IMR-90 (cell line): ENCODE measurements around the gene ATRN. TPM values are rescaled to one million over a fixed set of nuclear protein-coding genes. Genes with fewer than 3 reads are reported as not detected.

ENCODE experiments used
- ATAC-seq: fragments of 200-7000 bp; cut with Tn5 transposase; 2 replicates; pipeline ENCODE4 v1.9.1; 2020; ENCODE audit warnings: low read depth, mild to moderate bottlenecking, moderate library complexity
- BruUV-seq: library from RNA; stranded (reverse); fragments of 400-500 nt; replicated peaks from 2 replicates; lab custom pipeline; 2021; lab: Mats Ljungman, UMichigan
- CTCF ChIA-PET: fragments of 300-600 bp; formaldehyde crosslinking; extraction: SDS; loops from one replicate; lab custom pipeline; 2021; ENCODE audit warnings: antibody characterized with exemption; lab: Yijun Ruan, JAX
- POLR2A ChIA-PET: fragments of 300-600 bp; sonication (Branson Sonifier 250); formaldehyde crosslinking; loops from one replicate; lab custom pipeline; 2022; ENCODE audit warnings: antibody characterized with exemption; ENCODE audit not compliant: unreplicated experiment; lab: Charles Lee
- DNase-seq: peaks from one replicate; pipeline ENCODE4 v3.0.0; 2013
- H2AFZ ChIP-seq: replicated peaks from 2 replicates; pipeline ENCODE3; 2013; ENCODE audit warnings: low read length, mild to moderate bottlenecking; ENCODE audit not compliant: poor library complexity
- H2AK5ac ChIP-seq: 2 replicates; pipeline ENCODE4 v1.6.1; 2013; ENCODE audit warnings: low read depth, low read length, inconsistent platforms
- H2AK9ac ChIP-seq: replicated peaks from 2 replicates; pipeline ENCODE3; 2013; ENCODE audit warnings: mild to moderate bottlenecking, low read depth, low read length, moderate library complexity; ENCODE audit not compliant: poor library complexity
- H2BK120ac ChIP-seq: 2 replicates; pipeline ENCODE4 v1.6.1; 2013; ENCODE audit warnings: low read depth, low read length, inconsistent platforms
- H2BK15ac ChIP-seq: 3 replicates; pipeline ENCODE4 v1.6.1; 2013; ENCODE audit warnings: low read depth, low read length, inconsistent platforms
- H2BK20ac ChIP-seq: 2 replicates; pipeline ENCODE4 v1.6.1; 2013; ENCODE audit warnings: low read depth, mild to moderate bottlenecking, inconsistent platforms, low read length, moderate library complexity
- H2BK5ac ChIP-seq: 2 replicates; pipeline ENCODE4 v1.6.1; 2013; ENCODE audit warnings: mild to moderate bottlenecking, low read depth, low read length, inconsistent platforms; ENCODE audit not compliant: poor library complexity, severe bottlenecking
- H3K14ac ChIP-seq: replicated peaks from 2 replicates; pipeline ENCODE4 v1.6.1; 2013; ENCODE audit warnings: low read depth, low read length, inconsistent platforms
- H3K18ac ChIP-seq: 2 replicates; pipeline ENCODE4 v1.6.1; 2013; ENCODE audit warnings: low read depth, low read length, control low read depth
- H3K23ac ChIP-seq: 2 replicates; pipeline ENCODE4 v1.6.1; 2013; ENCODE audit warnings: low read depth, low read length, inconsistent platforms
- H3K27ac ChIP-seq: 2 replicates; pipeline ENCODE4 v1.5.1; 2013; ENCODE audit warnings: mild to moderate bottlenecking, control low read depth, low read length; ENCODE audit not compliant: insufficient read depth
- H3K27me3 ChIP-seq: 2 replicates; pipeline ENCODE4 v1.6.1; 2013; ENCODE audit warnings: low read length; ENCODE audit not compliant: control insufficient read depth, insufficient read depth
- H3K36me3 ChIP-seq: 2 replicates; pipeline ENCODE4 v1.6.1; 2013; ENCODE audit warnings: low read length, mixed read lengths; ENCODE audit not compliant: control insufficient read depth, insufficient read depth
- H3K4ac ChIP-seq: 2 replicates; pipeline ENCODE4 v1.6.1; 2013; ENCODE audit warnings: low read depth, low read length, inconsistent platforms
- H3K4me1 ChIP-seq: 2 replicates; pipeline ENCODE4 v1.6.1; 2013; ENCODE audit warnings: low read length, mixed read lengths; ENCODE audit not compliant: control insufficient read depth, insufficient read depth
- H3K4me2 ChIP-seq: 2 replicates; pipeline ENCODE4 v1.6.1; 2013; ENCODE audit warnings: low read depth, mild to moderate bottlenecking, control low read depth, low read length, moderate library complexity
- H3K4me3 ChIP-seq: 2 replicates; pipeline ENCODE4 v1.5.1; 2013; ENCODE audit warnings: low read depth, mild to moderate bottlenecking, control low read depth, low read length, moderate library complexity; ENCODE audit not compliant: insufficient read depth
- H3K56ac ChIP-seq: 2 replicates; pipeline ENCODE4 v1.6.1; 2013; ENCODE audit warnings: low read length, inconsistent platforms; ENCODE audit not compliant: insufficient read depth; ENCODE audit errors: extremely low read depth
- H3K79me1 ChIP-seq, 2 experiments: 2 replicates each; pipeline ENCODE4 v1.6.1; 2013; ENCODE audit warnings: low read length in 2 of 2, inconsistent platforms in 1 of 2, low read depth in 1 of 2
- H3K9ac ChIP-seq: 2 replicates; pipeline ENCODE4 v1.6.1; 2013; ENCODE audit warnings: low read depth, low read length, control low read depth
- H3K9me1 ChIP-seq: 2 replicates; pipeline ENCODE4 v1.6.1; 2013; ENCODE audit warnings: low read length, inconsistent platforms; ENCODE audit not compliant: insufficient read depth
- H3K9me3 ChIP-seq: 2 replicates; pipeline ENCODE4 v1.6.1; 2013; ENCODE audit warnings: low read length; ENCODE audit not compliant: control insufficient read depth, insufficient read depth
- H4K20me1 ChIP-seq: 2 replicates; pipeline ENCODE4 v1.6.1; 2013; ENCODE audit warnings: low read length, inconsistent platforms; ENCODE audit not compliant: insufficient read depth
- H4K5ac ChIP-seq: 2 replicates; pipeline ENCODE4 v1.6.1; 2013; ENCODE audit warnings: mild to moderate bottlenecking, low read depth, low read length, control low read depth
- H4K8ac ChIP-seq, 2 experiments: 2 replicates each; pipeline ENCODE4 v1.6.1; 2013; ENCODE audit warnings: low read depth in 2 of 2, low read length in 2 of 2, control low read depth in 1 of 2, inconsistent platforms in 1 of 2
- H4K91ac ChIP-seq: 2 replicates; pipeline ENCODE4 v1.6.1; 2013; ENCODE audit warnings: low read depth, low read length, inconsistent platforms; ENCODE audit not compliant: insufficient read depth
- RAD21 ChIP-seq: IDR thresholded peaks from 2 replicates; pipeline ENCODE4 v1.6.1; 2012; ENCODE audit warnings: low read length, improper control_type of control experiment
- RFX5 ChIP-seq: IDR thresholded peaks from 2 replicates; pipeline ENCODE4 v1.8.0; 2012; ENCODE audit warnings: low read depth, mild to moderate bottlenecking, low read length, moderate library complexity
- SMC3 ChIP-seq: fragments of 150-350 bp; IDR thresholded peaks from 2 replicates; pipeline ENCODE4 v1.6.1; 2016; ENCODE audit warnings: low read depth, mild to moderate bottlenecking, antibody characterized with exemption, low read length, moderate library complexity
- WGBS, 2 experiments: methylation state at CpG; one replicate each; pipeline versions ENCODE4 v1.1.5 to v1.1.7; 2013; ENCODE audit warnings: missing lambda C conversion rate in 2 of 2; ENCODE audit not compliant: insufficient read length in 1 of 2; ENCODE audit errors: extremely low coverage in 2 of 2; 5-methylcytosine and 5-hydroxymethylcytosine counted together
- dilution Hi-C: fragments of 300-500 bp; cut with HindIII; formaldehyde crosslinking; loops from one replicate; pipeline ENCODE4 v1.14.3; 2018; ENCODE audit warnings: low sequenced_read_pairs; ENCODE audit not compliant: unreplicated experiment
- in situ Hi-C: fragments of 300-500 bp; cut with MboI; formaldehyde crosslinking; loops from 3 replicates; pipeline ENCODE4 v1.14.3; 2019; ENCODE audit warnings: low sequenced_read_pairs, inconsistent platforms, mixed read lengths
- intact Hi-C: fragments of 100-400 bp; cut with micrococcal nuclease; formaldehyde crosslinking; loops from 2 replicates; pipeline ENCODE4 v1.10.0; 2022
- polyA plus RNA-seq, 3 experiments: library from polyadenylated mRNA; depleted of rRNA; stranded (reverse); fragments of >200 nt; gene quantifications; 2 replicates each; pipeline ENCODE4 v1.2.3, GENCODE V29; 2012; ENCODE audit warnings: low replicate concordance in 1 of 3
- total RNA-seq: library from RNA; depleted of rRNA; stranded (reverse); fragments of >200 nt; gene quantifications from 2 replicates; pipeline ENCODE4 v1.2.3, GENCODE V29; 2012

Gene ATRN
- total and polyA plus RNA-seq, 2 of the 4 experiments (the other 2 are of a cell fraction): 32.3 to 46.2 TPM

GRCh38 chr20:3661814-3662665, 191.2 kb downstream of the ATRN start:
- Histone ChIP-seq H3K14ac (no peak overlapping the region), H4K20me1 (0 out of 2 replicates have a peak, but pooled peaks cover 3% of the 10 kb centered on the region), H3K4me1 (no peaks in the 10 kb centered on the region), H4K5ac (no peak overlapping the region), H3K27ac (no peak overlapping the region), H2BK15ac (no peak overlapping the region), H3K23ac (no peak overlapping the region), H3K4ac (no peak overlapping the region), H2AFZ (no peak overlapping the region), H3K56ac (no peak overlapping the region), H4K8ac (no peak overlapping the region), H3K4me3 (no peak overlapping the region), H3K27me3 (peaks cover 60% of the 10 kb centered on the region), H4K91ac (no peak overlapping the region), H2BK5ac (no peak overlapping the region), H2AK5ac (no peak overlapping the region), H3K4me2 (no peak overlapping the region), H2AK9ac (no peak overlapping the region), H3K18ac (no peak overlapping the region), H2BK20ac (no peak overlapping the region), H3K9ac (no peak overlapping the region), H2BK120ac (no peak overlapping the region), H3K36me3 (no peaks in the 10 kb centered on the region), H3K9me3 (no peaks in the 10 kb centered on the region), H3K9me1 (no peaks in the 10 kb centered on the region), H3K79me1 (no peaks in the 10 kb centered on the region)
- POLR2A ChIA-PET: no interaction called here
- WGBS, 2 experiments: 52% methylated on average over 2 of the region's 12 CpGs; no CpG with 5 or more reads in 1 of the 2 experiments
- CTCF ChIA-PET: no interaction called here
- intact Hi-C loops (no loop called here), dilution Hi-C loops (no loop called here), in situ Hi-C loops (no loop called here)
- ATAC-seq (no peak), DNase-seq (no peak)
- BruUV-seq: no TSS peak
- TF ChIP-seq SMC3: no peak
- TF ChIP-seq RFX5: no peak
- no peak for TF ChIP-seq RAD21
